Measurements from ENCODE around the gene CREB3L4.
A peak's percentile ranks its signal among the peaks of the same experiment; 100 is the strongest.

CREB3L4 gene

GRCh38 chr1:153929981-153930948 lies 37.4 kb upstream of the CREB3L4 start:
- H3K27ac Mint-ChIP-seq = no peak overlapping the region
- H3K36me3 Mint-ChIP-seq (ENCODE audit: low read depth) = peaks cover 66% of the 10 kb centered on the region
- H3K27me3 Mint-ChIP-seq = no peaks in the 10 kb centered on the region

GRCh38 chr1:153932156-153933131 lies 35.3 kb upstream of the CREB3L4 start:
- intact Hi-C loops (cut with micrococcal nuclease) = no loop called here
- Mint-ChIP-seq H3K9me3 (no peaks in the 10 kb centered on the region), H3K27ac (no peak overlapping the region), H3K27me3 (no peaks in the 10 kb centered on the region), H3K4me3 (no peak overlapping the region), H3K4me1 (ENCODE audit: low read depth) (peaks cover 37% of the 10 kb centered on the region), H3K36me3 (ENCODE audit: low read depth) (peaks cover 88% of the 10 kb centered on the region)

More at GRCh38 chr1:153929981-153930948, 37.4 kb upstream of the CREB3L4 start:
- Mint-ChIP-seq H3K4me3 (no peak overlapping the region), H3K4me1 (ENCODE audit: low read depth) (peaks cover 34% of the 10 kb centered on the region), H3K9me3 (no peaks in the 10 kb centered on the region)
- intact Hi-C loops (cut with micrococcal nuclease) = loop anchor here (10.0 kb wide), 1 partner anchor 125 kb away; no protein-coding TSS in a partner anchor

- Mint-ChIP-seq H3K36me3 (ENCODE audit: low read depth) (peaks cover 98% of the 10 kb centered on the region), H3K27me3 (no peaks in the 10 kb centered on the region), H3K4me1 (ENCODE audit: low read depth) (peaks cover 41% of the 10 kb centered on the region), H3K4me3 (no peak overlapping the region), H3K27ac (no peak overlapping the region), H3K9me3 (no peaks in the 10 kb centered on the region)
- intact Hi-C loops (cut with micrococcal nuclease) = no loop called here
These were observed 34.3 kb upstream of the CREB3L4 start for GRCh38 chr1:153933430-153933829.

- H3K9me3 Mint-ChIP-seq = no peaks in the 10 kb centered on the region
- H3K4me3 Mint-ChIP-seq = no peak overlapping the region
- peaks cover 100% of the 10 kb centered on the region for H3K36me3 Mint-ChIP-seq (ENCODE audit: low read depth)
- H3K27ac Mint-ChIP-seq = no peak overlapping the region
- peaks cover 42% of the 10 kb centered on the region for H3K4me1 Mint-ChIP-seq (ENCODE audit: low read depth)
- intact Hi-C loops (cut with micrococcal nuclease) = no loop called here
- H3K27me3 Mint-ChIP-seq = no peaks in the 10 kb centered on the region
These were observed 33.7 kb upstream of the CREB3L4 start for GRCh38 chr1:153933955-153934354.

GRCh38 chr1:153934746-153935145 lies 33.0 kb upstream of the CREB3L4 start:
- Mint-ChIP-seq H3K27ac (peak overlapping the region; percentile 38), H3K9me3 (no peaks in the 10 kb centered on the region), H3K36me3 (ENCODE audit: low read depth) (peaks cover 100% of the 10 kb centered on the region), H3K4me1 (ENCODE audit: low read depth) (peaks cover 46% of the 10 kb centered on the region), H3K27me3 (no peaks in the 10 kb centered on the region), H3K4me3 (no peak overlapping the region)
- intact Hi-C loops (cut with micrococcal nuclease) = no loop called here

- intact Hi-C loops (cut with micrococcal nuclease) = no loop called here
- no peaks in the 10 kb centered on the region for H3K27me3 Mint-ChIP-seq
- peaks cover 100% of the 10 kb centered on the region for H3K36me3 Mint-ChIP-seq (ENCODE audit: low read depth)
- peaks cover 61% of the 10 kb centered on the region for H3K4me1 Mint-ChIP-seq (ENCODE audit: low read depth)
- H3K4me3 Mint-ChIP-seq = no peak overlapping the region
- H3K27ac Mint-ChIP-seq = peak overlapping the region; percentile 16
- no peaks in the 10 kb centered on the region for H3K9me3 Mint-ChIP-seq
These were observed 31.5 kb upstream of the CREB3L4 start for GRCh38 chr1:153936011-153936802.

GRCh38 chr1:153937331-153937730 lies 30.4 kb upstream of the CREB3L4 start:
- Mint-ChIP-seq H3K4me1 (ENCODE audit: low read depth) (peaks cover 71% of the 10 kb centered on the region), H3K4me3 (no peak overlapping the region), H3K27ac (no peak overlapping the region), H3K27me3 (no peaks in the 10 kb centered on the region), H3K36me3 (ENCODE audit: low read depth) (peaks cover 100% of the 10 kb centered on the region), H3K9me3 (no peaks in the 10 kb centered on the region)
- intact Hi-C loops (cut with micrococcal nuclease) = no loop called here

- intact Hi-C loops (cut with micrococcal nuclease) = no loop called here
- no peaks in the 10 kb centered on the region for H3K27me3 Mint-ChIP-seq
- H3K4me3 Mint-ChIP-seq = no peak overlapping the region
- peaks cover 73% of the 10 kb centered on the region for H3K4me1 Mint-ChIP-seq (ENCODE audit: low read depth)
- H3K36me3 Mint-ChIP-seq (ENCODE audit: low read depth) = peaks cover 100% of the 10 kb centered on the region
- H3K9me3 Mint-ChIP-seq = no peaks in the 10 kb centered on the region
- H3K27ac Mint-ChIP-seq = no peak overlapping the region
These were observed 28.7 kb upstream of the CREB3L4 start for GRCh38 chr1:153938996-153939395.

- no peak overlapping the region for H3K27ac Mint-ChIP-seq
- intact Hi-C loops (cut with micrococcal nuclease) = no loop called here
- H3K27me3 Mint-ChIP-seq = no peaks in the 10 kb centered on the region
- H3K4me3 Mint-ChIP-seq = no peak overlapping the region
- H3K4me1 Mint-ChIP-seq (ENCODE audit: low read depth) = peaks cover 73% of the 10 kb centered on the region
- H3K36me3 Mint-ChIP-seq (ENCODE audit: low read depth) = peaks cover 100% of the 10 kb centered on the region
- H3K9me3 Mint-ChIP-seq = no peaks in the 10 kb centered on the region
These were observed 28.2 kb upstream of the CREB3L4 start for GRCh38 chr1:153939476-153939875.

GRCh38 chr1:153940756-153941155 lies 26.9 kb upstream of the CREB3L4 start:
- Mint-ChIP-seq H3K27me3 (no peaks in the 10 kb centered on the region), H3K4me1 (ENCODE audit: low read depth) (peaks cover 72% of the 10 kb centered on the region), H3K27ac (peak overlapping the region; percentile 51), H3K4me3 (no peak overlapping the region), H3K9me3 (no peaks in the 10 kb centered on the region), H3K36me3 (ENCODE audit: low read depth) (peaks cover 100% of the 10 kb centered on the region)
- intact Hi-C loops (cut with micrococcal nuclease) = loop anchor here (10.0 kb wide), 1 partner anchor 146 kb away; no protein-coding TSS in a partner anchor

GRCh38 chr1:153941826-153942725 lies 25.6 kb upstream of the CREB3L4 start:
- Mint-ChIP-seq H3K36me3 (ENCODE audit: low read depth) (peaks cover 92% of the 10 kb centered on the region), H3K4me3 (peak overlapping the region; percentile 35), H3K27me3 (no peaks in the 10 kb centered on the region), H3K9me3 (no peaks in the 10 kb centered on the region), H3K27ac (peak overlapping the region; percentile 99), H3K4me1 (ENCODE audit: low read depth) (peaks cover 78% of the 10 kb centered on the region)
- intact Hi-C loops (cut with micrococcal nuclease) = loop anchor here (10.0 kb wide), 1 partner anchor 147 kb away; no protein-coding TSS in a partner anchor

- no peaks in the 10 kb centered on the region for H3K9me3 Mint-ChIP-seq
- peak overlapping the region; percentile 99 for H3K27ac Mint-ChIP-seq
- H3K4me1 Mint-ChIP-seq (ENCODE audit: low read depth) = peaks cover 81% of the 10 kb centered on the region
- intact Hi-C loops (cut with micrococcal nuclease) = loop anchor here (10.0 kb wide), 1 partner anchor 148 kb away; no protein-coding TSS in a partner anchor
- no peaks in the 10 kb centered on the region for H3K27me3 Mint-ChIP-seq
- H3K36me3 Mint-ChIP-seq (ENCODE audit: low read depth) = peaks cover 92% of the 10 kb centered on the region
- peak overlapping the region; percentile 35 for H3K4me3 Mint-ChIP-seq
These were observed 24.7 kb upstream of the CREB3L4 start for GRCh38 chr1:153942766-153943549.

Data from dendritic cell treated with granulocyte-macrophage colony-stimulating factor and Interleukin-4, amounts not matched to agents 40 ng/mL and 50 ng/mL, for 4 days (primary cell).